IPS-18a (cell line): ENCODE data around the gene IGF1.

ENCODE experiments used
- H3K27ac ChIP-seq: one replicate; pipeline ENCODE4 v1.5.1; 2013; ENCODE audit warnings: low read length
- H3K27me3 ChIP-seq: one replicate; pipeline ENCODE4 v1.6.1; 2013; ENCODE audit warnings: mild to moderate bottlenecking, low read length; ENCODE audit not compliant: control insufficient read depth, insufficient read depth
- H3K36me3 ChIP-seq: one replicate; pipeline ENCODE4 v1.6.1; 2013; ENCODE audit warnings: low read depth, low read length; ENCODE audit not compliant: control insufficient read depth
- H3K4me1 ChIP-seq: one replicate; pipeline ENCODE4 v1.6.1; 2013; ENCODE audit warnings: low read depth, low read length; ENCODE audit not compliant: control insufficient read depth
- H3K4me3 ChIP-seq: one replicate; pipeline ENCODE4 v1.5.1; 2013; ENCODE audit warnings: low read length
- H3K9ac ChIP-seq: one replicate; pipeline ENCODE4 v1.6.1; 2013; ENCODE audit warnings: mild to moderate bottlenecking, low read length, moderate library complexity
- H3K9me3 ChIP-seq: one replicate; pipeline ENCODE4 v1.6.1; 2013; ENCODE audit warnings: low read depth, low read length; ENCODE audit not compliant: control insufficient read depth

IGF1 gene

GRCh38 chr12:102474438-102475064 is 5.8 kb downstream of the IGF1 start:
- H3K4me1 ChIP-seq: peaks cover 10% of the 10 kb centered on the region
- no peak overlapping the region for H3K27ac ChIP-seq
- H3K9ac ChIP-seq: no peak overlapping the region
- no peaks in the 10 kb centered on the region for H3K9me3 ChIP-seq
- H3K27me3 ChIP-seq: no peaks in the 10 kb centered on the region
- no peaks in the 10 kb centered on the region for H3K36me3 ChIP-seq
- no peak overlapping the region for H3K4me3 ChIP-seq

- H3K4me1 ChIP-seq: no peaks in the 10 kb centered on the region
- H3K27me3 ChIP-seq: no peaks in the 10 kb centered on the region
- no peaks in the 10 kb centered on the region for H3K36me3 ChIP-seq
- H3K27ac ChIP-seq: no peak overlapping the region
- H3K9me3 ChIP-seq: no peaks in the 10 kb centered on the region
- H3K9ac ChIP-seq: no peak overlapping the region
- no peak overlapping the region for H3K4me3 ChIP-seq
These were observed 7.9 kb downstream of the IGF1 start for GRCh38 chr12:102472496-102472895.

DNA sequence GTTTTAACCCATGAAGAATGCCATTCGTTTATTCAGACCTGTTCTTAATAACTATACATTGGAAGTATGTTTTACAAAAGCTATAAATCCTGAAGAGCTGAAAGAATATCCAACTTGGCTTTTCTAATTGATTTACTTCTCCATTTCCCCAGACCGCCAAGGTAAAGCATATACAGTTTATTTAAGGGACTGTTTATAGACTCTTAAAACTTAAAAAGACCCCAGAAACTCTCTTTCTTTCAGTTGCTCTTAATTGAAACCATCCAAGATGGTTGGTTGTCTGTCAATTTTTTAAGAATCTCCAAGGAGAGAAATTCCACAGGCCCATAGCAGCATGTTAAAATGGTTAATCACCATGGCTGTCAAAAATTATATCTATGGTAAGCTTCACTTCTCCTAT is 8.8 kb downstream of the IGF1 start:
- Histone ChIP-seq H3K4me1 (no peaks in the 10 kb centered on the region), H3K9ac (no peak overlapping the region), H3K4me3 (no peak overlapping the region), H3K27me3 (no peaks in the 10 kb centered on the region), H3K36me3 (no peaks in the 10 kb centered on the region), H3K9me3 (no peaks in the 10 kb centered on the region), H3K27ac (no peak overlapping the region)

- Histone ChIP-seq H3K9me3 (no peaks in the 10 kb centered on the region), H3K27me3 (no peaks in the 10 kb centered on the region), H3K9ac (no peak overlapping the region), H3K36me3 (no peaks in the 10 kb centered on the region), H3K4me1 (no peaks in the 10 kb centered on the region), H3K4me3 (no peak overlapping the region), H3K27ac (no peak overlapping the region)
These were observed 9.4 kb downstream of the IGF1 start for GRCh38 chr12:102470945-102471344.

DNA sequence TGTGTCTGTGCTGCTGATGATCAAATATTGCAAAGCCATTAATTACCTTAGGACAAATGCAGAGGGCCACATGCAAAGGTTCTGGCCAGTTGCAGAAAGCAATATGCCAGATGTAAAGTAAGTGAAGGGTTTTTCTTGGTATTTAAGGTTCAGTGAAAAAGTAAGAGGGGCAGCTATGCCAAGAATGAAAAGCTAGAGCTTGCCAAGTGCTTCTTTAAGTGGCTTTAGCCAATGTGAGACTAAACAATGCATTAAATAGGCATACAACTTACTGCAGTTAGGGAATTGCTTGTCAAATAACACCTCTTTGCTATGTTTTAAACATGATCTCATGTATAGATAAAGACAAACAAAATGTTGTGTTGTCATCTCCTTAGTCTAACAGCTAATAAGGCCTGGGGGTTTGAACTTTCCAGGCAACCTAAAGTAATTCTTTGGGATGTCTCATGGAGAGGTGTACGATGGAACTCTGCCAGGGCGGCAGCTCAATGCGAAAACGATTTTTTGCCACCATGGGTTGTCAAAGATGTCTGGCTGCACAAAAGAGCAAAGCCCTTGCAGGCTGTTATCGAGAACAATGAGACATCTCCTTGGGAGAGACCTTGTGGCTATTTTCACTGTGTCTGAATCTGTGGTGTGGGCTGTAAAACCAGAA is 12.0 kb downstream of the IGF1 start:
- no peaks in the 10 kb centered on the region for H3K9me3 ChIP-seq
- no peak overlapping the region for H3K9ac ChIP-seq
- H3K36me3 ChIP-seq: no peaks in the 10 kb centered on the region
- H3K4me1 ChIP-seq: no peaks in the 10 kb centered on the region
- H3K4me3 ChIP-seq: no peak overlapping the region
- no peak overlapping the region for H3K27ac ChIP-seq
- no peaks in the 10 kb centered on the region for H3K27me3 ChIP-seq

DNA sequence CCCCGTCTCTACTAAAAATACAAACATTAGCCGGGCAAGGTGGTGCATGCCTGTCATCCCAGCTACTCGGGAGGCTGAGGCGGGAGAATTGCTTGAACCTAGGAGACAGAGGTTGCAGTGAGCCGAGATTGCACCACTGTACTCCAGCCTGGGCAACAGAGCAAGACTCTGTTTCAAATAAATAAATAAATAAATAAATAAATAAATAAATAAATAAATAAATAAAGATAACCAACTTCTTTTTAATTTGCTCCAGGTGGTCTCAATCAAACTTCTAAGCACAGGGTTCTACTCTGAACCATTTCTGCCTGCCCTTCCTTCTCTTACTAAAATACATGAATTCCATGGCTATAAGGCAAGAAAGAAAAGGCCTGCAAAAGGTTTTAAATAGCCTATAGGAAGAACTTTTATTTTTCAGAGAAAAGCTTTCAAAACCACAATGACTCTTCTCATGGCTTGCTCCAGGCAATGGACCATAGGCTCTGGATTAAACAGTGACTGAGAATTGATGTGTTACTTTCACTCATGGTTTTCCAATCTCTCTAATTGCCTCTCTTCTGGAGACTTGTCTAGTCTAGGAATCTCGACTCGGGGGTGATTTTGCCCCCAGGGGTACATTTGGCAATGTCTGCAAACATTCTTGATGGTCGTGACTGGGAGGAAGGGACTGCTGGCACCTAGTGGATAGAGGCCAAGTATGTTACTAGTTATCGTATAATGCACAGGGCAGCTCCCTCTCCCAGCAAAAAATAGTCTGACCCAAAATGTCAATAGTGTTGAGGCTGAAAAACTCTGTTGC is 14.4 kb downstream of the IGF1 start:
- Histone ChIP-seq H3K36me3 (no peaks in the 10 kb centered on the region), H3K4me3 (no peak overlapping the region), H3K27ac (no peak overlapping the region), H3K27me3 (no peaks in the 10 kb centered on the region), H3K9ac (no peak overlapping the region), H3K4me1 (no peaks in the 10 kb centered on the region), H3K9me3 (no peaks in the 10 kb centered on the region)

DNA sequence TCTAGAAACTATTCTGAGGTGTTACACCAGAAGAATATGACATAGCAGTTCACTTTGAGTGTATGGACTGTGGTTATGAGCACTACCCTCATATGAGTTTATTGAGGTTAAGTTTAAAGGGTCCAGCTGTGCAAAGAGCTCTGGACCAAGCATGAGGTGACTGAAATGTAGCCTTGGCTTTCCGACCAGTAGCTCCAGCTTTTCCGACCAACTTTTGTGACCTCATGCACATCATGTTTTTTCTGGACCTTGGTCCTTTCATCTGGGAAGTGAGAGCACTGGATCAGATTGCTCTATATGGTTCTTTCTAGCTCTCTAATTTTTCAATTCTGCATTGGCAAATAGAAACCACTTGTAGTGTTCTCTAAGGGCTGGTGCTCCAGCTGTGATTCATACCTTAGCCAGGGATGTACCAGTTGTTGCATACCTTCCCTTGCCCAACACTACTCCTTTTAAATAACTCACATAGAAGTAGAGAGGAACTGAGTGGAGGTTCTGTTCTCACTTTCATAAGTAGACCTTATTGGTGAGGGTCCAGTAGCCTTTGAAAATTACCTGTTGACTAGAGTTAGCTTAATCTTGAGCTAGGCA is 16.6 kb downstream of the IGF1 start:
- no peaks in the 10 kb centered on the region for H3K36me3 ChIP-seq
- H3K4me3 ChIP-seq: no peak overlapping the region
- H3K27ac ChIP-seq: no peak overlapping the region
- no peaks in the 10 kb centered on the region for H3K4me1 ChIP-seq
- no peaks in the 10 kb centered on the region for H3K9me3 ChIP-seq
- no peak overlapping the region for H3K9ac ChIP-seq
- no peaks in the 10 kb centered on the region for H3K27me3 ChIP-seq

GRCh38 chr12:102462795-102463465 is 17.4 kb downstream of the IGF1 start:
- H3K9ac ChIP-seq: no peak overlapping the region
- H3K4me1 ChIP-seq: no peaks in the 10 kb centered on the region
- no peaks in the 10 kb centered on the region for H3K27me3 ChIP-seq
- H3K4me3 ChIP-seq: no peak overlapping the region
- no peak overlapping the region for H3K27ac ChIP-seq
- no peaks in the 10 kb centered on the region for H3K36me3 ChIP-seq
- no peaks in the 10 kb centered on the region for H3K9me3 ChIP-seq

- Histone ChIP-seq H3K27ac (no peak overlapping the region), H3K9ac (no peak overlapping the region), H3K36me3 (no peaks in the 10 kb centered on the region), H3K27me3 (no peaks in the 10 kb centered on the region), H3K4me3 (no peak overlapping the region), H3K4me1 (no peaks in the 10 kb centered on the region), H3K9me3 (no peaks in the 10 kb centered on the region)
These were observed 18.0 kb downstream of the IGF1 start for GRCh38 chr12:102462386-102462785.

- no peaks in the 10 kb centered on the region for H3K36me3 ChIP-seq
- no peak overlapping the region for H3K27ac ChIP-seq
- no peaks in the 10 kb centered on the region for H3K4me1 ChIP-seq
- no peaks in the 10 kb centered on the region for H3K27me3 ChIP-seq
- no peak overlapping the region for H3K4me3 ChIP-seq
- no peaks in the 10 kb centered on the region for H3K9me3 ChIP-seq
- no peak overlapping the region for H3K9ac ChIP-seq
These were observed 18.9 kb downstream of the IGF1 start for GRCh38 chr12:102461501-102461900.

DNA sequence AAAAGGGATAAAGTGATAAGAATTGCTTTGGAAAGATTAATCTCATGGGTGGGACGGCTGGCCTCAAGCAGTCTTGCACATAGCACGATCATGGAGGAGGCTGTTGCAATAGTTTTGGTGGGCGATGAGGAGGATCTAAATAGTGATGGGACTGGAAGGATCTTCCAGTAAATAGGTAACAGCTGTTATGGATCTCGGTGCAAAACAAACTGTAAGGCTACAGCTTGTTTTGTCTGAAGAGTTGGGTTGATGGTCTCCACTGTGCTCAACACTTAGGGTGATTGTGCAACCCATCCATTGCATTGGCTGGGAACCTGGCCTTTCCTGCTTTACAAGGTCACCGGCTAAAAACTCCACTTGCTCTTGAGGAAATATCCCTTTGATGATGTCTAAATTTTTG is 21.0 kb downstream of the IGF1 start:
- Histone ChIP-seq H3K4me1 (no peaks in the 10 kb centered on the region), H3K4me3 (no peak overlapping the region), H3K9me3 (no peaks in the 10 kb centered on the region), H3K27me3 (no peaks in the 10 kb centered on the region), H3K36me3 (no peaks in the 10 kb centered on the region), H3K27ac (no peak overlapping the region), H3K9ac (no peak overlapping the region)
